Stomach (tissue), 9 donors: Measurements from ENCODE around the gene EI24. TPM values are rescaled to one million over a fixed set of nuclear protein-coding genes. Genes with fewer than 3 reads are reported as not detected.
A peak's percentile ranks its signal among the peaks of the same experiment; 100 is the strongest.

Experiments
- DNase-seq, 2 donors: peaks; one replicate each; pipeline versions ENCODE4 v3.0.0 to v3.0.0-alpha.2; 2013 to 2019
- H3K27ac ChIP-seq, 5 donors: fragments of 200-600 bp in 4 of 5; sonication (generic) in 4 of 5; one replicate each; pipeline ENCODE4 v1.5.1; 2013 to 2019; ENCODE audit warnings: mild to moderate bottlenecking in 1 of 5, moderate library complexity in 1 of 5
- H3K27me3 ChIP-seq, 3 donors: fragments of 200-600 bp; sonication (generic); one replicate each; pipeline ENCODE4 v1.5.1; 2017 to 2019; ENCODE audit warnings: mixed run types in 1 of 3
- H3K36me3 ChIP-seq, 4 donors: fragments of 200-600 bp; sonication (generic); 1 replicate in 3 of 4; 2 replicates in 1 of 4; pipeline ENCODE4 v1.5.1; 2016 to 2019
- H3K4me1 ChIP-seq, 4 donors: fragments of 200-600 bp; sonication (generic); one replicate each; pipeline ENCODE4 v1.5.1; 2016 to 2019
- H3K4me3 ChIP-seq, 4 donors: fragments of 200-600 bp; sonication (generic) in 3 of 4; one replicate each; pipeline ENCODE4 v1.5.1; 2016 to 2019; ENCODE audit warnings: mild to moderate bottlenecking in 1 of 4
- H3K9me3 ChIP-seq, 4 donors: fragments of 200-600 bp; sonication (generic); one replicate each; pipeline ENCODE4 v1.5.1; 2016 to 2019
- CTCF ChIP-seq, 7 experiments: fragments of 450-650 bp in 4 of 7; fragments of 200-600 bp in 3 of 7; sonication (generic) in 3 of 7; IDR thresholded peaks; one replicate each; pipeline ENCODE4 v1.5.1; 2016 to 2019; ENCODE audit warnings: antibody characterized with exemption in 7 of 7, control low read depth in 2 of 7, mild to moderate bottlenecking in 1 of 7
- EP300 ChIP-seq: sonication (generic); formaldehyde crosslinking; IDR thresholded peaks from one replicate; pipeline ENCODE4 v1.6.1; 2017; ENCODE audit warnings: antibody characterized with exemption
- POLR2A ChIP-seq, 4 donors: fragments of 450-650 bp; IDR thresholded peaks; one replicate each; pipeline ENCODE4 v1.6.1; 2016; ENCODE audit warnings: antibody characterized with exemption in 4 of 4, control low read depth in 2 of 4, mild to moderate bottlenecking in 1 of 4, moderate library complexity in 1 of 4
- POLR2AphosphoS5 ChIP-seq, 3 donors: sonication (generic); formaldehyde crosslinking; IDR thresholded peaks; one replicate each; pipeline ENCODE4 v1.6.1; 2016; ENCODE audit warnings: antibody characterized with exemption in 3 of 3
- WGBS, 5 donors: extraction: QIAGEN DNeasy Blood & Tissue Kit in 3 of 5; methylation state at CpG; one replicate each; pipeline versions ENCODE4 v1.1.5 to v1.1.7; 2013 to 2018; 5-methylcytosine and 5-hydroxymethylcytosine counted together
- intact Hi-C: fragments of 100-400 bp; cut with DNase I; formaldehyde crosslinking; loops from one replicate; pipeline ENCODE4 v1.15.1; 2023; ENCODE audit warnings: low total_unique reads
- polyA plus RNA-seq, 3 donors: library from polyadenylated mRNA; stranded (reverse); fragments of 200-250 nt; gene quantifications; one replicate each; pipeline ENCODE4 v1.2.3, GENCODE V29; 2013
- small RNA-seq, 4 donors: library from RNA; depleted of rRNA; stranded (forward); fragments of <200 nt; gene quantifications; one replicate each; pipeline ENCODE3, GENCODE V24; 2016
- total RNA-seq, 5 donors: library from RNA; depleted of rRNA; stranded (reverse); fragments of >200 nt; gene quantifications; one replicate each; pipeline versions ENCODE4 v1.1.0 to v1.2.3, GENCODE V29; 2014 to 2016
- donor health status: healthy with polysubstance abuse.
- donor health status: Bipolar disorder and iron deficiency.
- donor health status: healthy.

The EI24 gene
- total and polyA plus RNA-seq, 8 donors = 42.8 to 169 (median 87.7) TPM

DNA sequence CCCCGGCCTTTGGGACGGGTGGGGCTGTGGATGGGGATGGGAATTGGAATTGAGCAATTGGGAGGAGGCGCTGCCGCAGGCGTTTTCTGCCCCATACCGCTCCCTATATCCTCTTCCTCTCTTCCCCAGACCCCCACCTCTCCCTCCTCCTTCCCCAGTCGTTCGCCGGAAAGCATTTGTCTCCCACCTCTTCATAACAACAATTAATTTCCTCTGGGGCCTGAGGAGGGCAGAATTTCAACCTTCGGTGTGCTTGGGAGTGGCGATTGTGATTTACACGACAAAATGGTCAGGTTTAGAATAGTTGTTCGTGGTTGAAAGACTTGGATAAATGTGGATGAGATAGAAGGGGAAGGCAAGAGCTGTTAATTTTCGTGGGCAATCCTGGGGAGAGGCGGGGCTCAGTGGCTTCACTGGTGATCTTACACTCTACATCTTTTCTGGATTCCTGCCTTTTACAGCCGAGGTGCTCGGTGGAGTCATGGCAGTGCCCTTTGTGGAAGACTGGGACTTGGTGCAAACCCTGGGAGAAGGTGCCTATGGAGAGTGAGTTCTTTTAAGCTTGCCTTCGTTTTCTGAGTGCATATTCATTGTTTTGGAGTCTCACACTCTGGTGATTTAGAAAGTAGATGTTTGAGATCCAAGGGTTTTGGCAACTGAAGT, 57.1 kb downstream of the EI24 start:
- 0 to 1% (median 0%) methylated on average over 18 of the region's 18 CpGs for WGBS, 5 donors
- peaks cover 14 to 34% (median 24%) of the 10 kb centered on the region in 4 donors for H3K4me1 ChIP-seq
- peaks cover 0 to 18% (median 9%) of the 10 kb centered on the region in 4 donors for H3K36me3 ChIP-seq
- no peaks in the 10 kb centered on the region for H3K9me3 ChIP-seq
- no peaks in the 10 kb centered on the region for H3K27me3 ChIP-seq
- peak overlapping the region; percentile 90 to 97 (median 96) for H3K27ac ChIP-seq
- peak in 1 of 2 donors; percentile 78 for DNase-seq
- peak overlapping the region; percentile 65 to 97 (median 76) for H3K4me3 ChIP-seq
- no peak for TF ChIP-seq POLR2A (IDR thresholded peaks at IDR 0.05)
- intact Hi-C loops = no loop called here

- WGBS, 5 donors = 62 to 66% (median 64%) methylated on average over 7 of the region's 7 CpGs
- intact Hi-C loops = no loop called here
Measured at GRCh38 chr11:125627236-125627910, 58.1 kb downstream of the EI24 start.

More at GRCh38 chr11:125627236-125627910, 58.1 kb downstream of the EI24 start:
- no peak overlapping the region for H3K27ac ChIP-seq
- no peaks in the 10 kb centered on the region for H3K27me3 ChIP-seq
- no peak for DNase-seq
- no peak for TF ChIP-seq POLR2AphosphoS5 (IDR thresholded peaks at IDR 0.05)
- no peak for TF ChIP-seq EP300
- no peak for TF ChIP-seq POLR2A (IDR thresholded peaks at IDR 0.05)
- TF ChIP-seq CTCF (IDR thresholded peaks at IDR 0.05) = no peak
- peaks cover 0 to 9% (median 2%) of the 10 kb centered on the region in 4 donors for H3K36me3 ChIP-seq
- peaks cover 14 to 28% (median 24%) of the 10 kb centered on the region in 4 donors for H3K4me1 ChIP-seq
- H3K4me3 ChIP-seq = no peak overlapping the region
- H3K9me3 ChIP-seq = no peaks in the 10 kb centered on the region

Small RNA genes lying within 50 kb of the gene (small RNA-seq; reads per million reads assigned to genes)
- gene RNU6-1156P = 0 reads per million in 4 donors

Other genes starting within 250 kb of the EI24 start
- 10 to 100 TPM in 4 of 5 donors, under 1 TPM in 1; 0.87 to 94.5 (median 14.7) TPM for gene FEZ1, start 73.2 kb upstream of the EI24 start, total RNA-seq
- 10 to 100 TPM; 13.2 to 19.2 (median 15.4) TPM for gene FEZ1, start 73.2 kb upstream of the EI24 start, polyA plus RNA-seq
- 100 to 1,000 TPM in 1 of 5 donors, 10 to 100 TPM in 4; 19.4 to 113 (median 60.1) TPM for gene STT3A, start 23.4 kb downstream of the EI24 start, total RNA-seq
- gene STT3A, start 23.4 kb downstream of the EI24 start, polyA plus RNA-seq = 10 to 100 TPM; 24.3 to 35.6 (median 29.9) TPM
- gene CHEK1, start 55.7 kb downstream of the EI24 start, total RNA-seq = 10 to 100 TPM in 1 of 5 donors, 1 to 10 TPM in 2, under 1 TPM in 1, not detected in 1; 0.14 to 19.3 (median 1.2) TPM
- gene CHEK1, start 55.7 kb downstream of the EI24 start, polyA plus RNA-seq = 1 to 10 TPM; 3.4 to 5.2 (median 5.2) TPM
- gene ACRV1, start 111.4 kb downstream of the EI24 start, total RNA-seq = not detected
- not detected for gene ACRV1, start 111.4 kb downstream of the EI24 start, polyA plus RNA-seq
- not detected for gene PATE1, start 176.8 kb downstream of the EI24 start, total RNA-seq
- not detected for gene PATE1, start 176.8 kb downstream of the EI24 start, polyA plus RNA-seq
- not detected for gene PATE2, start 209.4 kb downstream of the EI24 start, total RNA-seq
- gene PATE2, start 209.4 kb downstream of the EI24 start, polyA plus RNA-seq = not detected
- gene PATE3, start 218.7 kb downstream of the EI24 start, total RNA-seq = not detected
- not detected for gene PATE3, start 218.7 kb downstream of the EI24 start, polyA plus RNA-seq